ENCODE measurements around the gene RAB11FIP5.
A peak's percentile ranks its signal among the peaks of the same experiment; 100 is the strongest.

RAB11FIP5 gene

DNA sequence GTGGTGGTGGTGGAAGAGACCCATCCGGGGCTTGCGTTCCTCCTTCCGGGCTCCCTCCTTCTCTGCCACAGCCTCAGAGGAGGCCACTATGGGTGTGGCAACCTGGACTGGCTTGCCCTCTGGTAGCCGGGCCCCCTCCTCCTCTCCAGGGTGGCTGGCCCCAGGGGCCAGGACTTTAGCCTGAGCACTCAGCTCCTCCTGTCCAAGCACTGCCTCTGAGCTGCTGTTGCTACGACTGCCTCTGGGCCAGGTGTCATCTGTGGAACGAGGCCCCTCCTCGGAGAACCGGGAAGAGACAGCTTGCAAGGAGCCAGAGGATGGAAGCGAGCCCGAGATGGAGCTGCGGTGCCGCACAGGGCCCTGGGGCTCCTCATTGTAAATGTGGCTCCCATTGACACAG lies 24.5 kb downstream of the RAB11FIP5 start:
- FAIRE-seq (no peak), DNase-seq (ENCODE audit: insufficient read length, low spot score) (no peak)

DNA sequence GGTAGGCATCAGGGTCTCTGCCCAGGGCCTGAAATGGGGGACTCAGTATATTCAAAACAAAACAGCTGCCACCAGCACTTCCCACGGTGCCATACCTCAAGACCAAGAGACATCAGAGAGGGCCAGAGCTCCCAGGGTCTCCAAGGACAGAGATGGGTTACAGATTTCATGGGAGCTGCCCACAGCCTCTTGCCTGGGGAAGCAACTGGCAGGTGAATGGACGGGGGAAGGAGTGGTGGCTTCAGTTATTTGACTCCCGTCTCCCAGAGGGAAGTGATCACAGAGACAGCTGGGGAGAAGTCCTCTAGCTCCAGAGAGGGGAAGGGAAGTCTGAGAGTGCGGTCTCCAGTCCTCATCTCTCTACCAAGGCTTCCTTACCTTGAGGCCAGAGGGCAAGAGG lies 25.4 kb downstream of the RAB11FIP5 start:
- DNase-seq (ENCODE audit: insufficient read length, low spot score) (no peak), FAIRE-seq (no peak)

DNA sequence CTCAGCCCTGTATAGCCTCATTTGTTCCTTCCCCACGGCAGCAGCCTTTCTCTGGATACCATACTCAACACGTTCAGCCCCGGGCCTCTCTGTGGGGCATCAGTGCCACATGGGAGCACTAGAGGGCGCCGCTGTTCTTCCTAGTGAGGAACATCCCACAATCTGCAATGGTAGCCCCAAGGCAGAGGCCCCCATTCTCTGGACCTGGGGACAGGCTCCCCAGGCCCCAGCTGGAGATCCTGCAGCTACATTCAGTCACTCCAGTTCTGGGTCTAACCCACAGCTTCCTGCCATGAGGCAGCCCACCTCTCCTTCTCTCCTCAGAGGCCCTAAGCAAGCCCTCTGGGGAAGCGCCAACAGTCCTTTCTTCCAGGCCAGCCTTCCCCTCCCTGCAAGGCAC lies 27.1 kb downstream of the RAB11FIP5 start:
- peak; percentile 82 for DNase-seq (ENCODE audit: insufficient read length, low spot score)
- FAIRE-seq = no peak

- FAIRE-seq (no peak), DNase-seq (ENCODE audit: insufficient read length, low spot score) (no peak)
Observed at GRCh38 chr2:73084971-73085370, 27.8 kb downstream of the RAB11FIP5 start.

GRCh38 chr2:73083886-73084800 lies 28.6 kb downstream of the RAB11FIP5 start:
- DNase-seq (ENCODE audit: insufficient read length, low spot score) = no peak
- FAIRE-seq = peak; percentile 20

DNA sequence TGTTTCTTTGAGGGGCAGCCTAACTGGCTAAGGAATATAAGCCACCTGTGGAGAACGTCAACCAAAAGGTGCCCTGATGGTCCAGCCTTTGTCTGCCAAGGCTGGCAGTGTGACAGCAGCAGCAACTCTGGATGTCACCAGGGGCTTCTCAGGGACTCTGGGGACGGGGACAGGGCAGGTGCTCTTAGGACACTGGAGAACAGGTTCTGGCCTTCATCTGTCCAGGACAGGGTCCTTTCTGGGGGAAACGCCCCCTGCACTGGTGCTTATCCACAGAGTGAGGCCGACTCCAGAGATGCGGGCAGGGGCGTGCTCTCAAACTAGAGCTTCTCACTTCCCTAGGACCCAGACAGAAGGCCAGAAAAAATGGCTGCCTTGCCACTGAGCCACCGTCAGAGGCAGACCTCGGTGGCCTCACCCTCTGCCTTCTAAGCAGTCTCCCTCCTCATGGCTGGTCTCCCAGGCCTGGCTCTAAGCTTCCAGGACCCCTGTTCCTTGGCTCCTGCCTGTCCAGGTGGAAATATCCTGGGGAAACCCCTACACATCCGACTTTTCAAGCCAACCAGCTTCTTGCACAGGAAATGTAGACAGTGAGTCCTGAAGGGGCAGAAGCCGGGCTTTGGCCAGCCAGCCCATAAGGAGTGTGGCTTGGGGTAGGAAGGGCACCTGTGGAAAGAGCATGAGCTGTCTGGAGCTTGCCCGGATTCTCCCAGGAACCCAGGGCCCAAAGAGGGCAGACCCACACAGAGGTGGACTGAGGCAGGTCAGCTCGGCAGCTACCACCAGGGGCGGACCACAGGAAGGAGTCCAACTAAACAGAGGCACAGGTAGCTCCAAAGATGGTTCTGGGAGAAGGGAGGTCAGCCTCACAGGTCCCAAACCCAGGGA lies 30.0 kb downstream of the RAB11FIP5 start:
- DNase-seq (ENCODE audit: insufficient read length, low spot score) = no peak
- no peak for FAIRE-seq

- FAIRE-seq (no peak), DNase-seq (ENCODE audit: insufficient read length, low spot score) (no peak)
Observed at GRCh38 chr2:73081181-73081671, 31.5 kb downstream of the RAB11FIP5 start.

- FAIRE-seq = no peak
- no peak for DNase-seq (ENCODE audit: insufficient read length, low spot score)
Observed at GRCh38 chr2:73080321-73081131, 32.2 kb downstream of the RAB11FIP5 start.

DNA sequence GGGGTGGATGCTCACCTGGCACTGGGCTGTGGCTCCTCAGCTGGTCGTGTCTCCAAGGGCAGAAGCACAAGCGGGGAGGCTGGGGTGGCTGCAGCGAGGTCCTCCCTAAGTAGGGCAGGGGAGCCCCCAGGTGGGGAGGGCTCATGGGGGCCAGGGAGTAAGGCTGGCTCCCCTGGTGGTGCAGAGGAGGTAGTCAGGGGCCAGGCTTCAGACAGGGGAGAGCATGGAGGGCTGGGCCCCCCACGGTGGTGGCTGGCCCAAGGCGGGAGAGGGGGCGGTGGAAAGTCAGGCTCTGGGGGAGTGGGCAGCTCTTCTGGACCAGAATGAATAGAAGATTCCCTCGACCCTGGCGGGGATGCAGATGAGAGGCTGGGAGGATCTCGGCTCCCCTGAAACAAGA lies 33.1 kb downstream of the RAB11FIP5 start:
- no peak for DNase-seq (ENCODE audit: insufficient read length, low spot score)
- no peak for FAIRE-seq

- no peak for FAIRE-seq
- DNase-seq (ENCODE audit: insufficient read length, low spot score) = no peak
Observed at GRCh38 chr2:73078457-73079411, 34.0 kb downstream of the RAB11FIP5 start.

DNA sequence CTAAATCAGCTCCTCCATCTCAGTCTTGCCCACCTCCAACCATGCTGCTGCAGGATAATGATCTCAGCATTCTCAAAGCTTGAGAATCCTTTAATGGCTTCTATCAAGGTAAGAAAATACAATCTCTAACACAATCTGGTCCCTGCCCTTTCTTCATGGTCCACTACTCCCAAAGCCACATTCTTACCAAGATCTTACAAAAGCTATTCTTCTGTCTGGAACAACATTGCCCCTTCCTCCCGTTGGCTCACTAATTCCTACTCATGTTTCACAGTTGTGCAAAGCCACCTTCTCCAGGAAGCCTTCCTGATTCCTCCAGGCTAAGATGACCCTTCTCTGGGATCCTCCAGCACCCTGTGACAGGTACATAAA lies 35.3 kb downstream of the RAB11FIP5 start:
- no peak for DNase-seq (ENCODE audit: insufficient read length, low spot score)
- no peak for FAIRE-seq

DNA sequence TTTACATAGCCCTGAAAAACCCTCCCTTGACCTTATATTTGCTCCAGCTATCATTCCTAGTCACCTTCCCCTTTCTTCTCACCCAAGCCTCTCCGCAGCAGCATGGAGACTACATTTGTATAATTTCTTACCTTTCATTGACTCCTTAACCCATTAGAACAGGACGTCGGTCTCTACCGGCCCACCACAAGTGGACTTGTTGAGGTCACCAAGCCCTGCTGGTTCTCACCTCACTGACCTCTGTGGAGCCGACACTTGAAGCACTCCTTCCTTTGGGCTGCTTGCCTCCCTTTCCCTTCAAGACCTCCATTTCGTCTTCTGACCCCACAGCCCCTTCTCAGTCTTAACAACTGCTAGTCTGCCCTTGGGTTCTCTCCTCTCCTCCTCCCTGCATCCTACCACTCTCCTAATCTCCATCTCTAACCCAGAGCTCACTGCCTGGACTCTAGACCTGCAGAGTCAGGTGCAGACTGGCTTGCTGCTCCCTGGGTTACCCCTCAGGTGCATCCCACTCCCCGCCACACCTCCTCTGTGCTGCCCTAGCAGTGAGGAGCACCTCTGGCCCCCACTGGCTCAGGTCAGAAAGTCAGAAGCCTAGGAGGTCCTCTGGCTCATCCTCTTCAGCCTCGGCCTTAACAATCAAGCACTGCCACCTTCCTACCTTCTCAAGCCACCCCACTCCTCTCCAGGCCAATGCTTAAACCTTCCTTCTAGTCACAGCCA lies 35.9 kb downstream of the RAB11FIP5 start:
- DNase-seq (ENCODE audit: insufficient read length, low spot score) = no peak
- no peak for FAIRE-seq

- FAIRE-seq = no peak
- DNase-seq (ENCODE audit: insufficient read length, low spot score) = no peak
Observed at GRCh38 chr2:73075477-73076373, 37.0 kb downstream of the RAB11FIP5 start.

DNA sequence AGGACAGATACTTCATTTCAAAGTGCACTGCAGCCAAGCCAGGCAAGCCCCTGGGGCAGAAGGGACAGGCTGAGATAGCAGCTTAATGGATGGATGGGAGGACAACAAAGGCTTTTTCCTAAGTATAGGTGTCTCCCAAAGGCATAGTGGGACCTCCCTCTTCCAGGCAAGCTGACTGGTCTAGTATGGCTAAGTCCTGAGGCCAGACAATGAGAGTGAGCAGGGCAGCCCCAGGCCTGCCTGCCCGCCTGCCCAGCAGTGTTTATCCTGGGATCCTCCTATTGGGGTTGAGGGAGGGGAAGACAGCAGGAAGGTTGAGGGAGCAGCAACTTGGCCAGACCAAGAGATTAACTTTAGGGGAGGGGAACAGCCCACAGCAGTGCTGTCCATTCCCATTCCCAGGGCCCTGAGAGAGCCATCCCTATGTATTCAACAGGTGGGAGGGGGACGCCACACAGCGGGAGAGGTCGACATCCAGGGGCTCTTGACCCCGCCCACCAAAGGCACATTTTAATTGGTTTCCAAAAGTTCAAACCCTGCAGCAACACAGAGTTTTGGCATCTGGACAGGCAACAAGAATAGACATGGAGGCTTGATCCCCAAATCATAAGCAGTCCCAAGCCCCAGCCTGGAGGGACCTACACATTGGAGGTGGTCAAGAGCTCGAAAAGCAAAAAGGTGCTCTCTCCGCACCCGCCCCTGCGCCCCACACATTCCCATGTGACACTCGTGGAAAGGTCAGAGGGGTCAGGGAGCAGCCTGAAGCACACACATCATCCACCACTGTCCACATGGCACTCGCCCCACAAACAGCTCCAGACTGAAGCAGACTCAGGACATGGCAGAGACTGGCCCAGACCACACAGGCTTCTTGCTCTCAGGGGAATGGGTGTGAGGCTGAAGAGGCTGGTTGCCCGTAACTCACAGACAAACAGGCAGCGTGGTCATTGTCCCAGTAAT lies 38.4 kb downstream of the RAB11FIP5 start:
- FAIRE-seq = no peak

GRCh38 chr2:73072416-73072815 lies 40.3 kb downstream of the RAB11FIP5 start:
- FAIRE-seq (no peak), DNase-seq (ENCODE audit: insufficient read length, low spot score) (no peak)

More for the DNA sequence above, 38.4 kb downstream of the RAB11FIP5 start:
- no peak for DNase-seq (ENCODE audit: insufficient read length, low spot score)

DNA sequence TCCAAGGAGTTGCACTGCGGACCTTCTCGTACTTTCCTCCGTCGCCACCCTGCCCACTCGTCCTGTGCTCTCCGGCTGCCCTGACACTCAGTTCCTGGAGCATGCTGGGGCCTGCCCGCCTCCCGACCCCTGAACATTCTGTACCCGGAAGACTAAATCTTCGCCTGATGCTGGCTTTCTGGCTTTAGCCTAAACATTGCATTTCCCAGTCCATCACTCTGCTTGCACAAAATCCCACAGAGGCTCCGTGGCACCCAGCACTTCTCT lies 40.7 kb downstream of the RAB11FIP5 start:
- no peak for FAIRE-seq
- DNase-seq (ENCODE audit: insufficient read length, low spot score) = no peak

Data from HTR-8/SVneo (cell line).